ENCODE results near the gene GPC6.

DNA sequence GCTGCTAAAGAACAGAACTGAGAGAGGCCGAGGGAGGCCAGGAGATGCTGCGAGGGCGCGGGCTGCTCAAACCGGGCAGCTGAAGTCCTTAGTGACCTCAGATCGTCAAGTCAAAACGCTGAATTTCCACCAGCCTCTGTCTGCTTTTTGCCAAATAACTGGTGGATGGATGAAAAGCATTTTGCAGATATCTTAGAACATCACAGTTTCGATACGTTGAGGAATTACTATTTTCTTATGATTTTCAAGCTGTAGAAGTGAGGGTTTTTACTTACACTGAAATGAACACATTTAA is 2.0 kb downstream of the GPC6 start:
- TF ChIP-seq TAF1 (IDR thresholded peaks at IDR 0.05; ENCODE audit: borderline replicate concordance, low read depth, low read length) (no peak), NRF1 (IDR thresholded peaks at IDR 0.05; ENCODE audit: low read depth, low read length) (no peak), CTCF (IDR thresholded peaks at IDR 0.05) (no peak), EZH2phosphoT487 (IDR thresholded peaks at IDR 0.05; ENCODE audit: borderline replicate concordance, low read depth) (no peak), RXRA (IDR thresholded peaks at IDR 0.05; ENCODE audit: borderline replicate concordance, low read depth) (no peak), MAX (IDR thresholded peaks at IDR 0.05; ENCODE audit: low read depth) (no peak; the same call in 1 of the 2 replicates), TEAD4 (IDR thresholded peaks at IDR 0.05; ENCODE audit: borderline replicate concordance, insufficient read depth) (no peak), POLR2AphosphoS5 (IDR thresholded peaks at IDR 0.05; ENCODE audit: low read depth, low read length) (no peak)
